ENCODE results near the gene TSPAN4. TPM values are rescaled to one million over a fixed set of nuclear protein-coding genes. Genes with fewer than 3 reads are reported as not detected.

TSPAN4 gene
- total RNA-seq, 2 experiments from 2014 or later: 9.4 to 12.1 TPM

DNA sequence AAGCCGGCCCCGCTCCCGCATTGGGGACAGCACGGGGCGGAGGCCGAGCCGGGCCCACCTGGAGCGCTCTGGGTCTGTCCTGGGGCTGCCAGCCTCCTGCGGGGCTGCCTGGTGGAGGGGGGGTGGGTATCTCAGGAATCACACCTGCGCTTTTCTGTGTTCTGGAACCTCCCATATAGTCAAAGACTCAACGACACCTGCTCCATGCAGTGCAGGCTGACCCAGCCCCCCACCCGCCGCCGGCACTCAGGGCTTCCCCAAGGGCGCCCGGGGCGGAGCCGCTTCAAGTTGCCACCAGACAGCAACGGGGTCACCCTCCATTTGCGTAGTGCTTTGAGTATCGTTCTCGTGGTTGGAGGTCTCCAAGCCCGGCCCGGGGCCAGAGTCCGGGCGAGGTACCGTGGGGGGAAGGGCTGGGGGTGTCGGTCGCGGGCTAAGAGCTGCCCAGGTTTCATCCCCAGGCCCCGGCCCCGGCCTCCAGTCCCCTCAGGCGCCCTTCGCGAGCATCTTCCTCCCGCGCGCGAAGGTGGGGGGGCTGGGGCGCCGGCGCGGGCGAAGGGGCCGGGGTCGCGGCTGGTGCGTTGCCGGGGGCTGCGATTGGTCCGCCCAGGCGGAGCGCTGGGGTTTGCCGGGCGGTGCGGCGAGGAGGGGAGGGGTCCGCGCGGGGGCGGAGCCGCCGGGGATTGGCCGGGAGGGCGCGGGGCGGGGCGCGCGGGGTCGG, 6.6 kb downstream of the TSPAN4 start:
- H4K20me1 ChIP-seq (ENCODE audit: insufficient read depth, low read length): no peaks in the 10 kb centered on the region
- H2AFZ ChIP-seq (ENCODE audit: low read length): peak overlapping the region; percentile 51; the same call in 1 of the 2 replicates
- H3K36me3 ChIP-seq (ENCODE audit: insufficient read depth, low read length): no peaks in the 10 kb centered on the region
- intact Hi-C loops (cut with micrococcal nuclease; ENCODE audit: unreplicated experiment): loop anchor here (5.0 kb wide), 2 partner anchors 58 to 128 kb away; no protein-coding TSS in a partner anchor
- no peaks in the 10 kb centered on the region for H3K9me3 ChIP-seq (ENCODE audit: low read length)
- peaks cover 20% of the 10 kb centered on the region for H3K4me1 ChIP-seq (ENCODE audit: insufficient read depth, low read length, poor library complexity, severe bottlenecking)
- no peaks in the 10 kb centered on the region for H3K9me2 ChIP-seq (ENCODE audit: insufficient read depth, low read length)
- TF ChIP-seq CTCF (conservative IDR thresholded peaks at IDR 0.05; ENCODE audit: low read length) (no peak), EZH2phosphoT487 (IDR thresholded peaks at IDR 0.05; ENCODE audit: borderline replicate concordance, low read depth, low read length) (no peak)
- H3K4me3 ChIP-seq (ENCODE audit: low read depth, low read length, poor library complexity, severe bottlenecking): peak overlapping the region; percentile 66
- H3K27ac ChIP-seq (ENCODE audit: low read depth, low read length, poor library complexity, severe bottlenecking): no peak overlapping the region
- BruUV-seq (replicated peaks): no TSS peak
- peak; percentile 47 for DNase-seq (ENCODE audit: low spot score)
- ChIA-PET CTCF (ENCODE audit: unreplicated experiment) (no interaction called here), POLR2A (no interaction called here)
- H3K79me2 ChIP-seq (ENCODE audit: insufficient read depth, low read depth, low read length): no peaks in the 10 kb centered on the region
- H3K4me2 ChIP-seq (ENCODE audit: low read length): peak overlapping the region; percentile 87

DNA sequence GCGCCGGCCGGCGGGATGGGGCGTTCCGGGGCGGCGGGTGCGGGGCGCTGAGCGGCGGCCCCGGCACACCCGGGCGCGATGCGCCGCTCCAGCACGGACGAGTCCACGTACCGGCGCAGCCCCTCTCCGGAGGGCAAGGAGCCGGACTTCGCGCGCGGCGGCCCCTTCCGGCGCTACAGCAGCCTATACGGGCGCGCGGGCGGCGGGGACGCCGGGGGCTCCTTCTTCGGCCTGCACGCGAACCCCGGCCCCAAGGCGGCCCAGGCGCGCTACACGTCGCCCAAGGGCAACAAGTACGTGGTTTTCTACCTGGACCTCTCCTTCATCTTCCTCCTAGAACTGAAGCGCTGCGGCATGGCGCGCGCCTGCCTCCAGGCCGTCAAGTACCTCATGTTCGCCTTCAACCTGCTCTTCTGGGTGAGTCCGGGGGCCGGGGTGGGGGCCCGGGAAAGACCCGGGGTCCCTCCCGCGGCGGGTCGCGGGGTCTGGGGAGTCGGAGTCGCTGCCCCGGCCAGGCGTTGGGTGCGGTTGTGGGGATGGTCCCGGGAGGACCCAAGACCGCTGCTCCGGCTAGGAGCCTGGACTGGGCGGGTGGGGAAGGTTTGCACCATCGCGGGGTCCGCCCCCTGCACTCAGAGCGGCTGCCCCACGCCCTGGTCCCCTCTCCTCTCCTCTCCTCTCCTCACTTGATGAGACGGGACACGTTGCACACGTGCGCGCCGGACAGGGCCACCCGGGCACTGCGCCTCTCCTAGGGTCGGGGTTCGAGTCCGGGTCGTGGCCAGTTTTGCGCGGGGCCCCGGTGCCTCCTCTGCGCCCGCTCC, 7.5 kb downstream of the TSPAN4 start:
- Histone ChIP-seq H2AFZ (ENCODE audit: low read length) (no peak overlapping the region), H3K4me2 (ENCODE audit: low read length) (peak overlapping the region; percentile 87; the same call in 1 of the 2 replicates), H3K9me3 (ENCODE audit: low read length) (no peaks in the 10 kb centered on the region), H3K9me2 (ENCODE audit: insufficient read depth, low read length) (no peaks in the 10 kb centered on the region), H3K36me3 (ENCODE audit: insufficient read depth, low read length) (no peaks in the 10 kb centered on the region), H3K79me2 (ENCODE audit: insufficient read depth, low read depth, low read length) (no peaks in the 10 kb centered on the region), H3K4me1 (ENCODE audit: insufficient read depth, low read length, poor library complexity, severe bottlenecking) (peaks cover 14% of the 10 kb centered on the region), H4K20me1 (ENCODE audit: insufficient read depth, low read length) (no peaks in the 10 kb centered on the region), H3K4me3 (ENCODE audit: low read depth, low read length, poor library complexity, severe bottlenecking) (no peak overlapping the region), H3K27ac (ENCODE audit: low read depth, low read length, poor library complexity, severe bottlenecking) (no peak overlapping the region)
- POLR2A ChIA-PET: no interaction called here
- DNase-seq (ENCODE audit: low spot score): no peak
- no TSS peak for BruUV-seq (replicated peaks)
- TF ChIP-seq CTCF (conservative IDR thresholded peaks at IDR 0.05; ENCODE audit: low read length): no peak
- TF ChIP-seq EZH2phosphoT487 (IDR thresholded peaks at IDR 0.05; ENCODE audit: borderline replicate concordance, low read depth, low read length): no peak
- CTCF ChIA-PET (ENCODE audit: unreplicated experiment): no interaction called here
- intact Hi-C loops (cut with micrococcal nuclease; ENCODE audit: unreplicated experiment): loop anchor here (5.0 kb wide), 2 partner anchors 57 to 127 kb away; no protein-coding TSS in a partner anchor

Data from OCI-LY7 (cell line).